A673 (cell line): ENCODE data around the gene DNAJB2.

Experiments
- EZH2 ChIP-seq: fragments of 200-600 bp; sonication (generic); IDR thresholded peaks from 2 replicates; pipeline ENCODE4 v1.6.1; 2017; ENCODE audit warnings: borderline replicate concordance, low read depth, mild to moderate bottlenecking, mixed read lengths, antibody characterized with exemption, low read length; ENCODE audit not compliant: poor library complexity, severe bottlenecking
- TF ChIP-seq, protein P1 (sequence below): fragments of 300-800, 200-600 bp; sonication (generic); conservative IDR thresholded peaks from 2 replicates; pipeline ENCODE4 v1.5.1; 2017; ENCODE audit warnings: low read depth, mild to moderate bottlenecking, antibody characterized with exemption, low read length, moderate library complexity, mixed read lengths

DNA sequence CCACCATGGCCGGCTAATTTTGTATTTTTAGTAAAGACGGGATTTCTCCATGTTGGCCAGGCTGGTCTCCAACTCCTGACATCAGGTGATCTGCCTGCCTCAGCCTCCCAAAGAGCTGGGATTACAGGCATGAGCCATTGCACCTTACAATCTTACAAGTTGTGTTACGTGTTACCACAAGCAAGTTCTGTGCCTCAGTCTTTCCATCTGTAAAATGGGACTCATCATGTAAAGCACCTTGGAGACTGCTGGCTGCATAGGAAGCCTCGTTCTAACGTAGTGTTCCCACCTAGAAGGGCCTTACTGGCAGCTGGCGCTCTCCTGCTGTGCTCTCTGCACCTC lies 10.0 kb downstream of the DNAJB2 start:
- TF ChIP-seq, protein P1, sequence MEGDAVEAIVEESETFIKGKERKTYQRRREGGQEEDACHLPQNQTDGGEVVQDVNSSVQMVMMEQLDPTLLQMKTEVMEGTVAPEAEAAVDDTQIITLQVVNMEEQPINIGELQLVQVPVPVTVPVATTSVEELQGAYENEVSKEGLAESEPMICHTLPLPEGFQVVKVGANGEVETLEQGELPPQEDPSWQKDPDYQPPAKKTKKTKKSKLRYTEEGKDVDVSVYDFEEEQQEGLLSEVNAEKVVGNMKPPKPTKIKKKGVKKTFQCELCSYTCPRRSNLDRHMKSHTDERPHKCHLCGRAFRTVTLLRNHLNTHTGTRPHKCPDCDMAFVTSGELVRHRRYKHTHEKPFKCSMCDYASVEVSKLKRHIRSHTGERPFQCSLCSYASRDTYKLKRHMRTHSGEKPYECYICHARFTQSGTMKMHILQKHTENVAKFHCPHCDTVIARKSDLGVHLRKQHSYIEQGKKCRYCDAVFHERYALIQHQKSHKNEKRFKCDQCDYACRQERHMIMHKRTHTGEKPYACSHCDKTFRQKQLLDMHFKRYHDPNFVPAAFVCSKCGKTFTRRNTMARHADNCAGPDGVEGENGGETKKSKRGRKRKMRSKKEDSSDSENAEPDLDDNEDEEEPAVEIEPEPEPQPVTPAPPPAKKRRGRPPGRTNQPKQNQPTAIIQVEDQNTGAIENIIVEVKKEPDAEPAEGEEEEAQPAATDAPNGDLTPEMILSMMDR = no peak
- no peak for TF ChIP-seq EZH2
